ENCODE data around the gene PSKH1.

DNA sequence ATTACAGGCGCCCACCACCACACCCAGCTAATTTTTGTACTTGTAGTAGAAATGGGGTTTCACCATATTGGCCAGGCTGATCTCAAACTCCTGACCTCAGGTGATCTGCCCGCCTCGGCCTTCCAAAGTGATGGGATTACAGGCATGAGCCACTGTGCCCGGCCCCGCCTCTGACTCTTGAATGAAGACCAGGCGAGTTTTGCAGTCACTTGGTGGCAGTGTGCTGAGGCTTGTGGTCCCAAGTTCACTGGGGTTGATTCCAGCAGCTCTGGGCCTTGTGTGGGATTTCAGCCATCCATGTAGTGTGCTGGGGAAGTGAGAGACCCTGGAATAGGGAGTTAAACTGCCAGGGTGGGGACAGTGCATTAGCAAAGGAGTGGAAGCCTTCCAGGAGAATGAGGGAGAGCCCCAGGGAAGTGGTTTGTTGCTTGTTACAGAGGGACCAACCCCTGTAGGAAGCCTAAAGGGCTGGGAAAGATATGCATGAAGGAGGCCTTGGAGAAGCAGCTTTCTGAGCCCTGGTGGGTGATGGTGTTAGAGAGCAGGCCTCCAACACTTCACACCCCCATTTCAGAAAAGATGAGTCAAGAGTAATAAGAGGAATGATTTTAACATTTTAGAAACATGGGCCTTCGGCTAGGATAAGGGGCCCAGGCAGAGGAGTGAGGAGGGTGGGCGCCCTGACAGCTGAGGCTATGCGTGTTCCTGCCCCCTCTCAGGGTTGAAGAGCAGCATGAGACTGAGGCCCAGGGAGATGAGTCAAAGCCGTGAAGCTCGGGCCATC is 14.5 kb downstream of the PSKH1 start:
- no peak for TF ChIP-seq CTCF (conservative IDR thresholded peaks at IDR 0.05; ENCODE audit: low read length)
- TF ChIP-seq EZH2phosphoT487 (IDR thresholded peaks at IDR 0.05; ENCODE audit: borderline replicate concordance) = no peak

Measured in Loucy (cell line).